Kidney (tissue), 14 donors: ENCODE measurements around the gene TRPM2. TPM values are rescaled to one million over a fixed set of nuclear protein-coding genes. Genes with fewer than 3 reads are reported as not detected.

ENCODE experiments used
- DNase-seq, 5 donors: peaks; one replicate each; pipeline ENCODE4 v3.0.0-alpha.2; 2013 to 2020
- FAIRE-seq: peaks from 2 replicates; lab custom pipeline; 2012; peaks lifted over from hg19 to GRCh38; lab: Jason Lieb, UNC
- H3K27ac ChIP-seq, 2 donors: one replicate each; pipeline ENCODE4 v1.7.0; 2013; ENCODE audit warnings: low read depth in 2 of 2, low read length in 2 of 2, inconsistent platforms in 1 of 2
- H3K27me3 ChIP-seq: one replicate; pipeline ENCODE4 v1.7.1; 2013; ENCODE audit warnings: low read length, inconsistent platforms; ENCODE audit not compliant: control insufficient read depth, insufficient read depth
- H3K36me3 ChIP-seq, 3 donors: one replicate each; pipeline versions ENCODE4 v1.7.0 to v1.7.1; 2013; ENCODE audit warnings: low read length in 3 of 3, control low read depth in 1 of 3, inconsistent platforms in 1 of 3; ENCODE audit not compliant: insufficient read depth in 3 of 3, control insufficient read depth in 2 of 3
- H3K4me1 ChIP-seq, 3 donors: one replicate each; pipeline versions ENCODE4 v1.7.0 to v1.7.1; 2013; ENCODE audit warnings: low read length in 3 of 3, inconsistent platforms in 1 of 3, low read depth in 1 of 3; ENCODE audit not compliant: control insufficient read depth in 2 of 3, insufficient read depth in 2 of 3
- H3K4me3 ChIP-seq, 3 donors: one replicate each; pipeline versions ENCODE4 v1.7.0 to v1.8.1; 2013; ENCODE audit warnings: low read length in 3 of 3, control low read depth in 1 of 3, inconsistent platforms in 1 of 3
- H3K9ac ChIP-seq, 3 donors: one replicate each; pipeline versions ENCODE4 v1.7.0 to v1.7.1; 2013; ENCODE audit warnings: low read length in 3 of 3, control low read depth in 1 of 3, inconsistent platforms in 1 of 3
- H3K9me3 ChIP-seq, 3 donors: one replicate each; pipeline versions ENCODE4 v1.7.0 to v1.7.1; 2013; ENCODE audit warnings: low read length in 3 of 3, control low read depth in 1 of 3, inconsistent platforms in 1 of 3; ENCODE audit not compliant: control insufficient read depth in 2 of 3, insufficient read depth in 1 of 3
- CTCF ChIP-seq: IDR thresholded peaks from 3 replicates; pipeline ENCODE4 v1.5.1; 2012; ENCODE audit warnings: mild to moderate bottlenecking, moderate library complexity, borderline replicate concordance; ENCODE audit not compliant: insufficient read depth; ENCODE audit errors: extremely low read depth
- intact Hi-C: fragments of 100-400 bp; cut with DNase I; formaldehyde crosslinking; loops from one replicate; pipeline ENCODE4 v1.11.1; 2022
- polyA plus RNA-seq: library from polyadenylated mRNA; stranded (reverse); fragments of 350-450 nt; fragmentation: Illumina TruSeq; extraction: RNeasy Lipid Tissue Mini Kit (QIAGEN cat#74804); gene quantifications from one replicate; pipeline ENCODE4 v1.2.3, GENCODE V29; 2014; ENCODE audit warnings: low read depth, low replicate concordance; ENCODE audit not compliant: insufficient read depth
- total RNA-seq: library from RNA; stranded (reverse); fragmentation: NEBNext Ultra II Directional; extraction: Animal tissue kit (Norgen Biotek cat#: 25700); gene quantifications from one replicate; pipeline ENCODE4 v1.2.1, GENCODE V29; 2021
- donor health status: control.
- donor health status: control.
- donor health status: control.
- donor health status: control.
- donor health status: control.
- donor health status: DM: yes; HTN: yes; CAD: no.
- donor health status: Normal renal cell carcinoma (clear cell type).

Gene TRPM2
- total and polyA plus RNA-seq, 2 donors from 2014 or later: 2.0 to 11.5 TPM

GRCh38 chr21:44319407-44320065 lies 33.9 kb upstream of the TRPM2 start:
- FAIRE-seq (no peak), DNase-seq (no peak)
- Histone ChIP-seq H3K9me3 (no peaks in the 10 kb centered on the region), H3K27ac (no peak overlapping the region), H3K36me3 (peaks cover 0 to 36% (median 15%) of the 10 kb centered on the region in 3 donors), H3K27me3 (no peaks in the 10 kb centered on the region), H3K4me3 (no peak overlapping the region), H3K4me1 (no peaks in the 10 kb centered on the region), H3K9ac (no peak overlapping the region)
- no peak for TF ChIP-seq CTCF
- intact Hi-C loops: no loop called here

- no peak for DNase-seq
- Histone ChIP-seq H3K36me3 (peaks cover 0 to 39% (median 17%) of the 10 kb centered on the region in 3 donors), H3K27me3 (no peaks in the 10 kb centered on the region), H3K9ac (no peak overlapping the region), H3K4me3 (no peak overlapping the region), H3K4me1 (no peaks in the 10 kb centered on the region), H3K9me3 (no peaks in the 10 kb centered on the region), H3K27ac (no peak overlapping the region)
- no peak for TF ChIP-seq CTCF
- intact Hi-C loops: no loop called here
- no peak for FAIRE-seq
Measured at GRCh38 chr21:44320847-44321246, 32.6 kb upstream of the TRPM2 start.

GRCh38 chr21:44321846-44322450 lies 31.5 kb upstream of the TRPM2 start:
- Histone ChIP-seq H3K9ac (no peak overlapping the region), H3K36me3 (peaks cover 0 to 36% (median 17%) of the 10 kb centered on the region in 3 donors), H3K9me3 (no peaks in the 10 kb centered on the region), H3K4me3 (no peak overlapping the region), H3K27me3 (no peaks in the 10 kb centered on the region), H3K4me1 (no peaks in the 10 kb centered on the region), H3K27ac (no peak overlapping the region)
- intact Hi-C loops: no loop called here
- TF ChIP-seq CTCF: no peak
- DNase-seq (no peak), FAIRE-seq (no peak)
